ENCODE data around the gene FGF1.

The FGF1 gene

DNA sequence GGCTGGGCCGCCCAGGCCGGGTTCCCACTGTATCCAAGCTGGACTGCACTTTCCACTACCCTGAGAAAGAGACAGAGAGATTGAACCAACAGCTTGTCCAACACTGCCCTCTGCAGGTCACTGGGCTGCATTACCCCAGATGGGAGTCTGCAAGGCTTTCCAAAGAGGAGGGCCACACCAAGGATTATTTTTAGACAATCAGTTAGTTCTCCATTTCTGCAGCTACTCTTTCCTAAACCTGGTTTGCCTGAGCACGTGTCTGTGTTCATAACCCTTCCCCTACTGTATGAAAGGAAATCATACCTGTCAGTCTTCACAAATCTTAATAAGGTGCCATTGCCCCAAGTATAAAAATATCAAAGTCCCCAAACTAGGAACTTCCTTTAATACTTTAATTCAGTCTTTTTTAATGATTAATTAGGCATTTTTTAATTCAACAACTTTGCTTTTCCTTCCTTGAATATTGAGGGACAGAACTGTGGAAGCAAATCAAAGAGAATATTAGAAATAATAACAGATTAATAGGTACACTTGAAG lies 13.4 kb upstream of the FGF1 start:
- peaks cover 16% of the 10 kb centered on the region for H3K4me1 ChIP-seq (ENCODE audit: control insufficient read depth, insufficient read depth, low read length)
- ChIA-PET POLR2A (interaction anchor here (0.7 to 2.1 kb wide), 3 partner anchors 44 to 89 kb away, joined by 3 to 9 read pairs (median 4); no protein-coding TSS in a partner anchor), CTCF (interaction anchor here (0.6 to 8.7 kb wide), 51 partner anchors 10 to 1405 kb away, joined by 3 to 232 read pairs (median 6); partner anchors contain the start of gene FGF1)
- H3K9me3 ChIP-seq (ENCODE audit: control insufficient read depth, insufficient read depth, low read depth, low read length) = no peaks in the 10 kb centered on the region
- no peak overlapping the region for H3K27ac ChIP-seq (ENCODE audit: extremely low read depth, low read depth, low read length)
- H3K4me3 ChIP-seq (ENCODE audit: low read depth, low read length) = no peak overlapping the region
- no peaks in the 10 kb centered on the region for H3K36me3 ChIP-seq (ENCODE audit: control insufficient read depth in 2 of 2, insufficient read depth in 1 of 2, low read length in 2 of 2)
- TF ChIP-seq BCL11A (tag by site-specific recombination; IDR thresholded peaks at IDR 0.05; ENCODE audit: low read depth) = no peak
- TF ChIP-seq, protein P1, sequence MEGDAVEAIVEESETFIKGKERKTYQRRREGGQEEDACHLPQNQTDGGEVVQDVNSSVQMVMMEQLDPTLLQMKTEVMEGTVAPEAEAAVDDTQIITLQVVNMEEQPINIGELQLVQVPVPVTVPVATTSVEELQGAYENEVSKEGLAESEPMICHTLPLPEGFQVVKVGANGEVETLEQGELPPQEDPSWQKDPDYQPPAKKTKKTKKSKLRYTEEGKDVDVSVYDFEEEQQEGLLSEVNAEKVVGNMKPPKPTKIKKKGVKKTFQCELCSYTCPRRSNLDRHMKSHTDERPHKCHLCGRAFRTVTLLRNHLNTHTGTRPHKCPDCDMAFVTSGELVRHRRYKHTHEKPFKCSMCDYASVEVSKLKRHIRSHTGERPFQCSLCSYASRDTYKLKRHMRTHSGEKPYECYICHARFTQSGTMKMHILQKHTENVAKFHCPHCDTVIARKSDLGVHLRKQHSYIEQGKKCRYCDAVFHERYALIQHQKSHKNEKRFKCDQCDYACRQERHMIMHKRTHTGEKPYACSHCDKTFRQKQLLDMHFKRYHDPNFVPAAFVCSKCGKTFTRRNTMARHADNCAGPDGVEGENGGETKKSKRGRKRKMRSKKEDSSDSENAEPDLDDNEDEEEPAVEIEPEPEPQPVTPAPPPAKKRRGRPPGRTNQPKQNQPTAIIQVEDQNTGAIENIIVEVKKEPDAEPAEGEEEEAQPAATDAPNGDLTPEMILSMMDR (tag by site-specific recombination; IDR thresholded peaks at IDR 0.05) = peak; percentile 92
- TF ChIP-seq, protein P2, sequence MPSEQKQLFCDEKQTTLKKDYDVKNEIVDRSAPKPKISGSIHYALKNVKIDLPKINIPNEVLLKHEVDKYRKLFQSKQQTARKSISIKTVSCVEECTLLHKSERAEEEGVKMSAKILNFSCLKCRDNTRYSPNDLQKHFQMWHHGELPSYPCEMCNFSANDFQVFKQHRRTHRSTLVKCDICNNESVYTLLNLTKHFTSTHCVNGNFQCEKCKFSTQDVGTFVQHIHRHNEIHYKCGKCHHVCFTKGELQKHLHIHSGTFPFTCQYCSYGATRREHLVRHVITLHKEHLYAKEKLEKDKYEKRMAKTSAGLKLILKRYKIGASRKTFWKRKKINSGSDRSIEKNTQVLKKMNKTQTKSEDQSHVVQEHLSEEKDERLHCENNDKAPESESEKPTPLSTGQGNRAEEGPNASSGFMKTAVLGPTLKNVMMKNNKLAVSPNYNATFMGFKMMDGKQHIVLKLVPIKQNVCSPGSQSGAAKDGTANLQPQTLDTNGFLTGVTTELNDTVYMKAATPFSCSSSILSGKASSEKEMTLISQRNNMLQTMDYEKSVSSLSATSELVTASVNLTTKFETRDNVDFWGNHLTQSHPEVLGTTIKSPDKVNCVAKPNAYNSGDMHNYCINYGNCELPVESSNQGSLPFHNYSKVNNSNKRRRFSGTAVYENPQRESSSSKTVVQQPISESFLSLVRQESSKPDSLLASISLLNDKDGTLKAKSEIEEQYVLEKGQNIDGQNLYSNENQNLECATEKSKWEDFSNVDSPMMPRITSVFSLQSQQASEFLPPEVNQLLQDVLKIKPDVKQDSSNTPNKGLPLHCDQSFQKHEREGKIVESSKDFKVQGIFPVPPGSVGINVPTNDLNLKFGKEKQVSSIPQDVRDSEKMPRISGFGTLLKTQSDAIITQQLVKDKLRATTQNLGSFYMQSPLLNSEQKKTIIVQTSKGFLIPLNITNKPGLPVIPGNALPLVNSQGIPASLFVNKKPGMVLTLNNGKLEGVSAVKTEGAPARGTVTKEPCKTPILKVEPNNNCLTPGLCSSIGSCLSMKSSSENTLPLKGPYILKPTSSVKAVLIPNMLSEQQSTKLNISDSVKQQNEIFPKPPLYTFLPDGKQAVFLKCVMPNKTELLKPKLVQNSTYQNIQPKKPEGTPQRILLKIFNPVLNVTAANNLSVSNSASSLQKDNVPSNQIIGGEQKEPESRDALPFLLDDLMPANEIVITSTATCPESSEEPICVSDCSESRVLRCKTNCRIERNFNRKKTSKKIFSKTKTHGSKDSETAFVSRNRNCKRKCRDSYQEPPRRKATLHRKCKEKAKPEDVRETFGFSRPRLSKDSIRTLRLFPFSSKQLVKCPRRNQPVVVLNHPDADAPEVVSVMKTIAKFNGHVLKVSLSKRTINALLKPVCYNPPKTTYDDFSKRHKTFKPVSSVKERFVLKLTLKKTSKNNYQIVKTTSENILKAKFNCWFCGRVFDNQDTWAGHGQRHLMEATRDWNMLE (tag by site-specific recombination; conservative IDR thresholded peaks at IDR 0.05; ENCODE audit: low read depth) = no peak
- no peak for TF ChIP-seq ZNF335 (tag by site-specific recombination; conservative IDR thresholded peaks at IDR 0.05)
- TF ChIP-seq FEZF1 (tag by site-specific recombination; IDR thresholded peaks at IDR 0.05) = no peak
- TF ChIP-seq ZNF473 (tag by site-specific recombination; IDR thresholded peaks at IDR 0.05) = no peak
- TF ChIP-seq TRIM28 (IDR thresholded peaks at IDR 0.05; ENCODE audit: borderline replicate concordance, low read length) = 0 out of 2 replicates have a peak, but pooled peaks have one; percentile 32
- no peak for TF ChIP-seq ZNF449 (tag by site-specific recombination; IDR thresholded peaks at IDR 0.05)
- no peak for TF ChIP-seq ZNF530 (tag by site-specific recombination; IDR thresholded peaks at IDR 0.05; ENCODE audit: low read depth)
- peak; percentile 94 for TF ChIP-seq ZNF654 (tag by site-specific recombination; IDR thresholded peaks at IDR 0.05; ENCODE audit: low read depth)
- no peak for TF ChIP-seq SP7 (tag by site-specific recombination; IDR thresholded peaks at IDR 0.05)
- TF ChIP-seq KLF9 (tag by site-specific recombination; IDR thresholded peaks at IDR 0.05; ENCODE audit: low read depth) = no peak
- peak; percentile 77 for TF ChIP-seq REST (tag by site-specific recombination; IDR thresholded peaks at IDR 0.05)
- no peak for TF ChIP-seq ZNF510 (tag by site-specific recombination; IDR thresholded peaks at IDR 0.05; ENCODE audit: insufficient replicate concordance)
- TF ChIP-seq ZBTB20 (tag by site-specific recombination; IDR thresholded peaks at IDR 0.05) = no peak
- TF ChIP-seq, protein P3, sequence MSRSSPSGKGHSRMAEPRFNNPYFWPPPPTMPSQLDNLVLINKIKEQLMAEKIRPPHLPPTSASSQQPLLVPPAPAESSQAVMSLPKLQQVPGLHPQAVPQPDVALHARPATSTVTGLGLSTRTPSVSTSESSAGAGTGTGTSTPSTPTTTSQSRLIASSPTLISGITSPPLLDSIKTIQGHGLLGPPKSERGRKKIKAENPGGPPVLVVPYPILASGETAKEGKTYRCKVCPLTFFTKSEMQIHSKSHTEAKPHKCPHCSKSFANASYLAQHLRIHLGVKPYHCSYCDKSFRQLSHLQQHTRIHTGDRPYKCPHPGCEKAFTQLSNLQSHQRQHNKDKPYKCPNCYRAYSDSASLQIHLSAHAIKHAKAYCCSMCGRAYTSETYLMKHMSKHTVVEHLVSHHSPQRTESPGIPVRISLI (tag by site-specific recombination; IDR thresholded peaks at IDR 0.05) = no peak
- TF ChIP-seq IKZF3 (tag by site-specific recombination; IDR thresholded peaks at IDR 0.05) = no peak
- TF ChIP-seq, protein P4, sequence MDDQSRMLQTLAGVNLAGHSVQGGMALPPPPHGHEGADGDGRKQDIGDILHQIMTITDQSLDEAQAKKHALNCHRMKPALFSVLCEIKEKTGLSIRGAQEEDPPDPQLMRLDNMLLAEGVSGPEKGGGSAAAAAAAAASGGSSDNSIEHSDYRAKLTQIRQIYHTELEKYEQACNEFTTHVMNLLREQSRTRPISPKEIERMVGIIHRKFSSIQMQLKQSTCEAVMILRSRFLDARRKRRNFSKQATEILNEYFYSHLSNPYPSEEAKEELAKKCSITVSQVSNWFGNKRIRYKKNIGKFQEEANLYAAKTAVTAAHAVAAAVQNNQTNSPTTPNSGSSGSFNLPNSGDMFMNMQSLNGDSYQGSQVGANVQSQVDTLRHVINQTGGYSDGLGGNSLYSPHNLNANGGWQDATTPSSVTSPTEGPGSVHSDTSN (CRISPR knock-in tag; IDR thresholded peaks at IDR 0.05) = no peak
- no peak for TF ChIP-seq AEBP2 (tag by site-specific recombination; IDR thresholded peaks at IDR 0.05; ENCODE audit: borderline replicate concordance)
- no peak for TF ChIP-seq ZNF138 (tag by site-specific recombination; IDR thresholded peaks at IDR 0.05; ENCODE audit: borderline replicate concordance)
- no peak for TF ChIP-seq ZNF184 (tag by site-specific recombination; IDR thresholded peaks at IDR 0.05)
